Transverse colon (tissue), 4 donors: Measurements from ENCODE around the gene NUCKS1.

Experiments
- CTCF ChIP-seq, 5 experiments: fragments of 200-600 bp in 3 of 5; fragments of 450-650 bp in 2 of 5; sonication (generic) in 3 of 5; IDR thresholded peaks; 1 replicate in 2 of 5; 2 replicates in 3 of 5; pipeline ENCODE4 v1.5.1; 2016 to 2017; ENCODE audit warnings: antibody characterized with exemption in 5 of 5, inconsistent platforms in 3 of 5, mild to moderate bottlenecking in 2 of 5, moderate library complexity in 1 of 5
- EP300 ChIP-seq: sonication (generic); formaldehyde crosslinking; IDR thresholded peaks from one replicate; pipeline ENCODE4 v1.6.1; 2017; ENCODE audit warnings: antibody characterized with exemption, low read depth
- POLR2A ChIP-seq: fragments of 450-650 bp; IDR thresholded peaks from one replicate; pipeline ENCODE4 v1.6.1; 2016; ENCODE audit warnings: antibody characterized with exemption, mild to moderate bottlenecking, moderate library complexity
- POLR2AphosphoS5 ChIP-seq, 3 donors: sonication (generic); formaldehyde crosslinking; IDR thresholded peaks; one replicate each; pipeline ENCODE4 v1.6.1; 2016; ENCODE audit warnings: antibody characterized with exemption in 3 of 3

DNA sequence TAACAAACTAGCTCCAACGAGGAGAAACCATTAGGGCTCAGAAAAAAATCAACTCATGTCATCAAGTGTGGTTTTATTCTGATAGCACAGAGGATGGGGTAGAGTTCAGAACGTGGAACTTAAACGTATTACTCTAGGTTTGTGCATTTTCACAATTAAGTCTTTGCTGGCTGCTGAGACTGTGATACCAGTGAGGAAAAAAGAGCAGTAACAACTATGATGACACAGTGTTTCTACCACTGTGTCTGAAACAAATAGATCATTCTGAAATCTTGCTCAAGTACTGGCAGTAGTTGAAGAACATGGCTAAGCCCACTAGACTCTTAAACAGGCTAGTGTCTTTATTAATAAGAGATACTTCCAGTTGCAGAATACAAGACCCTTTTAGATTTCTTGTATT is 31.0 kb downstream of the NUCKS1 start:
- TF ChIP-seq EP300 (no peak), POLR2AphosphoS5 (IDR thresholded peaks at IDR 0.05) (no peak), CTCF (IDR thresholded peaks at IDR 0.05) (no peak), POLR2A (no peak)
